Measurements from ENCODE around the gene DOHH.

The DOHH gene

GRCh38 chr19:3492131-3492839, 8.2 kb downstream of the DOHH start:
- Histone ChIP-seq H4K8ac (ENCODE audit: low read depth, low read length) (no peak overlapping the region), H3K9ac (ENCODE audit: low read length) (no peak overlapping the region), H4K12ac (ENCODE audit: low read depth, low read length) (no peak overlapping the region)

DNA sequence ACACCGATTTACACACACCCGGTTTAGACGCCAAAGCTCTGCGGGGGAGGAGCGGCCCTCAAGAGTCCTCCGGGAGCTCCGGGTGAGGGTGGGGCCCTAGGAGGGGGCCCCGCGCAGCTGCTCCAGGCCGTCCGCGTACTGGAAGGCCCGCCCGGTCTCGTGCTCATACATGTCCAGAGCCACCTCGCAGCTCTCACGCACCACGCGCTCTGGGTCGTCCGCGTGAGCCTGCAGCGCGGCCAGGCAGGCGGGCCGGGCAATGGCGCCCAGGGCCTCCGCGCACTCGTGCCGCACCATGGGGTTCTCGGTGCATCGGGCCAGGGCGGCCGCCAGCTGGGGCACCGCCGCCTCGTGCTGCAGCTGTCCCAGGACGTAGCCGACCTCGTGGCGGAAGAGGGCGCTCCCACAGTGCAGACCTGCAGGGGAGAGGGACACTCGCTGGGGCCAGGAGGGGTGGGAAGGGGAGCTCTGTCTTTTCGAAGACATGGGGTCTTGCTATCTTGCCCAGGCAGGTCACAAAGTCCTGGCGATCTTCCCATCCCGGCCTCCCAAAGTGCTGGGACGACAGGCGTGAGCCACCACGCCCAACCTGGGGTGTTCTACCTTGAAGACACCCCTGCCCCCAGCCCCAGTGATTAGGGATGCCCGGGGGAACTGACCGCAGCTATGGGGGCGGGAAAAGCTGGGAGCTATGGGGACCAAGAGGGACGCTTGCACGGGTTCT, 8.9 kb downstream of the DOHH start:
- Histone ChIP-seq H3K27me3 (ENCODE audit: insufficient read depth, low read length) (no peaks in the 10 kb centered on the region), H2AFZ (ENCODE audit: insufficient read depth, low read length, poor library complexity) (no peak overlapping the region), H3K36me3 (ENCODE audit: control insufficient read depth in 1 of 2, insufficient read depth in 2 of 2, low read length in 2 of 2) (peaks cover 46 to 49% of the 10 kb centered on the region in 2 experiments), H2BK120ac (ENCODE audit: insufficient read depth, low read length, poor library complexity) (no peak overlapping the region), H2BK5ac (ENCODE audit: low read depth, low read length, poor library complexity) (no peak overlapping the region), H3K14ac (ENCODE audit: low read length) (no peak overlapping the region), H3K4me2 (ENCODE audit: low read length) (no peak overlapping the region), H3K79me2 (ENCODE audit: control insufficient read depth, insufficient read depth, low read length, poor library complexity) (no peaks in the 10 kb centered on the region), H2BK12ac (ENCODE audit: low read length) (no peak overlapping the region), H3K4me1 (ENCODE audit: control insufficient read depth in 1 of 2, insufficient read depth in 2 of 2, low read length in 2 of 2) (no peaks in the 10 kb centered on the region), H3K9me3 (ENCODE audit: insufficient read depth, low read depth, low read length) (no peaks in the 10 kb centered on the region), H3K4me3 (ENCODE audit: low read depth, low read length) (peak overlapping the region; percentile 20), H3K27ac (ENCODE audit: low read depth, low read length) (no peak overlapping the region), H4K8ac (ENCODE audit: low read depth, low read length) (no peak overlapping the region), H4K12ac (ENCODE audit: low read depth, low read length) (no peak overlapping the region), H3K4ac (ENCODE audit: low read depth, low read length) (no peak overlapping the region), H2AK5ac (ENCODE audit: low read length) (no peak overlapping the region), H3K79me1 (ENCODE audit: low read length) (no peaks in the 10 kb centered on the region), H3K18ac (ENCODE audit: low read length) (no peak overlapping the region), H3K23ac (ENCODE audit: low read length) (no peak overlapping the region), H4K91ac (ENCODE audit: low read depth, low read length) (no peak overlapping the region), H3K9ac (ENCODE audit: low read length) (no peak overlapping the region)
- DNase-seq: no peak
- no CpG with 5 or more reads among the region's 55 CpGs for WGBS (ENCODE audit: extremely low coverage, insufficient coverage, insufficient read length)

More at GRCh38 chr19:3492131-3492839, 8.2 kb downstream of the DOHH start:
- no CpG with 5 or more reads among the region's 45 CpGs for WGBS (ENCODE audit: extremely low coverage, insufficient coverage, insufficient read length)
- H3K4ac ChIP-seq (ENCODE audit: low read depth, low read length): no peak overlapping the region
- no peaks in the 10 kb centered on the region for H3K27me3 ChIP-seq (ENCODE audit: insufficient read depth, low read length)
- H3K36me3 ChIP-seq (ENCODE audit: control insufficient read depth in 1 of 2, insufficient read depth in 2 of 2, low read length in 2 of 2): peaks cover 49 to 54% of the 10 kb centered on the region in 2 experiments
- no peak overlapping the region for H2BK120ac ChIP-seq (ENCODE audit: insufficient read depth, low read length, poor library complexity)
- H3K18ac ChIP-seq (ENCODE audit: low read length): no peak overlapping the region
- H3K79me1 ChIP-seq (ENCODE audit: low read length): no peaks in the 10 kb centered on the region
- no peak overlapping the region for H2BK12ac ChIP-seq (ENCODE audit: low read length)
- DNase-seq: no peak
- no peak overlapping the region for H3K27ac ChIP-seq (ENCODE audit: low read depth, low read length)
- no peak overlapping the region for H3K4me3 ChIP-seq (ENCODE audit: low read depth, low read length)
- no peaks in the 10 kb centered on the region for H3K4me1 ChIP-seq (ENCODE audit: control insufficient read depth in 1 of 2, insufficient read depth in 2 of 2, low read length in 2 of 2)
- no peaks in the 10 kb centered on the region for H3K79me2 ChIP-seq (ENCODE audit: control insufficient read depth, insufficient read depth, low read length, poor library complexity)
- no peak overlapping the region for H2AK5ac ChIP-seq (ENCODE audit: low read length)
- H3K23ac ChIP-seq (ENCODE audit: low read length): no peak overlapping the region
- no peaks in the 10 kb centered on the region for H3K9me3 ChIP-seq (ENCODE audit: insufficient read depth, low read depth, low read length)
- H3K4me2 ChIP-seq (ENCODE audit: low read length): no peak overlapping the region
- no peak overlapping the region for H3K14ac ChIP-seq (ENCODE audit: low read length)
- no peak overlapping the region for H4K91ac ChIP-seq (ENCODE audit: low read depth, low read length)
- no peak overlapping the region for H2AFZ ChIP-seq (ENCODE audit: insufficient read depth, low read length, poor library complexity)
- no peak overlapping the region for H2BK5ac ChIP-seq (ENCODE audit: low read depth, low read length, poor library complexity)

DNA sequence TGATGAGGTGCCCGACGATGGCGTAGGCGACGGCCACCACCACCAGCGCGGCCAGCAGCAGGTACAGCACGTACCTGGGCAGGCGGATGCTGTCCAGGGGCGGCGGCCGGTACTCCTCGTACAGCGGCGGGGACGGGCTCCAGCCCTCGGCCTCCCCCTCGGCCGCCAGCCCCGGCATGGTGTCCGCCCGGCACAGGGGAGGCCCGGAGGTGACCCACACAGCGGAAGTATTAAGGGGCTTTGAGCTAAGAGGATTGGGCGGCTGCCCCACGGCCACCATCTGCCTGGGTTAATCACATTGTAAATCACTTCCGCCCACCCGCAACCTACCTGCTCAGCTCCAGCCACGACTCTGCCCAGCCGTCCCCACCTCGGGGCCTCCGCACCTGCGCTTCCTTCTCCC, 17.2 kb downstream of the DOHH start, which contains the start of gene SMIM44:
SMIM44 (minus strand) TSS at position 216 of the 403 bp plus-strand sequence; CDS start at position 178, 38 bp downstream.
- Histone ChIP-seq H3K4me3 (ENCODE audit: low read depth, low read length) (no peak within 1 kb of the TSS), H3K27me3 (ENCODE audit: insufficient read depth, low read length) (no peaks in the 10 kb centered on the region), H4K12ac (ENCODE audit: low read depth, low read length) (no peak within 1 kb of the TSS), H3K4me2 (ENCODE audit: low read length) (no peak within 1 kb of the TSS), H3K79me1 (ENCODE audit: low read length) (no peaks in the 10 kb centered on the region), H3K23ac (ENCODE audit: low read length) (no peak within 1 kb of the TSS), H4K91ac (ENCODE audit: low read depth, low read length) (no peak within 1 kb of the TSS), H2BK120ac (ENCODE audit: insufficient read depth, low read length, poor library complexity) (no peak within 1 kb of the TSS), H2AK5ac (ENCODE audit: low read length) (no peak within 1 kb of the TSS), H4K8ac (ENCODE audit: low read depth, low read length) (no peak within 1 kb of the TSS), H3K4me1 (ENCODE audit: control insufficient read depth in 1 of 2, insufficient read depth in 2 of 2, low read length in 2 of 2) (no peaks in the 10 kb centered on the region), H3K18ac (ENCODE audit: low read length) (no peak within 1 kb of the TSS), H3K9ac (ENCODE audit: low read length) (no peak within 1 kb of the TSS), H3K36me3 (ENCODE audit: control insufficient read depth in 1 of 2, insufficient read depth in 2 of 2, low read length in 2 of 2) (no peaks in the 10 kb centered on the region), H3K27ac (ENCODE audit: low read depth, low read length) (no peak within 1 kb of the TSS), H2AFZ (ENCODE audit: insufficient read depth, low read length, poor library complexity) (no peak within 1 kb of the TSS), H3K14ac (ENCODE audit: low read length) (no peak within 1 kb of the TSS), H3K79me2 (ENCODE audit: control insufficient read depth, insufficient read depth, low read length, poor library complexity) (no peaks in the 10 kb centered on the region), H2BK12ac (ENCODE audit: low read length) (no peak within 1 kb of the TSS), H3K4ac (ENCODE audit: low read depth, low read length) (no peak within 1 kb of the TSS), H3K9me3 (ENCODE audit: insufficient read depth, low read depth, low read length) (peaks cover 4% of the 10 kb centered on the region), H2BK5ac (ENCODE audit: low read depth, low read length, poor library complexity) (no peak within 1 kb of the TSS)
- DNase-seq: no peak
- WGBS (ENCODE audit: extremely low coverage, insufficient coverage, insufficient read length): no CpG with 5 or more reads among the region's 33 CpGs

GRCh38 chr19:3482507-3483225, 17.8 kb downstream of the DOHH start:
- Histone ChIP-seq H3K4me3 (ENCODE audit: low read depth, low read length) (no peak overlapping the region), H4K8ac (ENCODE audit: low read depth, low read length) (no peak overlapping the region), H2AK5ac (ENCODE audit: low read length) (no peak overlapping the region), H4K12ac (ENCODE audit: low read depth, low read length) (no peak overlapping the region), H3K18ac (ENCODE audit: low read length) (no peak overlapping the region), H3K4ac (ENCODE audit: low read depth, low read length) (no peak overlapping the region), H2BK120ac (ENCODE audit: insufficient read depth, low read length, poor library complexity) (no peak overlapping the region), H2BK5ac (ENCODE audit: low read depth, low read length, poor library complexity) (no peak overlapping the region), H3K14ac (ENCODE audit: low read length) (no peak overlapping the region), H3K27ac (ENCODE audit: low read depth, low read length) (no peak overlapping the region), H3K79me1 (ENCODE audit: low read length) (no peaks in the 10 kb centered on the region), H2BK12ac (ENCODE audit: low read length) (no peak overlapping the region), H3K36me3 (ENCODE audit: control insufficient read depth in 1 of 2, insufficient read depth in 2 of 2, low read length in 2 of 2) (no peaks in the 10 kb centered on the region), H3K79me2 (ENCODE audit: control insufficient read depth, insufficient read depth, low read length, poor library complexity) (no peaks in the 10 kb centered on the region), H3K9ac (ENCODE audit: low read length) (no peak overlapping the region), H3K27me3 (ENCODE audit: insufficient read depth, low read length) (no peaks in the 10 kb centered on the region), H3K4me1 (ENCODE audit: control insufficient read depth in 1 of 2, insufficient read depth in 2 of 2, low read length in 2 of 2) (no peaks in the 10 kb centered on the region), H3K4me2 (ENCODE audit: low read length) (no peak overlapping the region), H3K23ac (ENCODE audit: low read length) (no peak overlapping the region), H3K9me3 (ENCODE audit: insufficient read depth, low read depth, low read length) (peaks cover 7% of the 10 kb centered on the region), H2AFZ (ENCODE audit: insufficient read depth, low read length, poor library complexity) (no peak overlapping the region), H4K91ac (ENCODE audit: low read depth, low read length) (no peak overlapping the region)
- WGBS (ENCODE audit: extremely low coverage, insufficient coverage, insufficient read length): no CpG with 5 or more reads among the region's 49 CpGs
- no peak for DNase-seq
